ENCODE data around the gene DIP2A.
A peak's percentile ranks its signal among the peaks of the same experiment; 100 is the strongest.
"Not testable (repeated sequence)": the region's sequence is repeated elsewhere in the genome, so short reads cannot be mapped to it uniquely, and the experiment has no call there.

Gene DIP2A

DNA sequence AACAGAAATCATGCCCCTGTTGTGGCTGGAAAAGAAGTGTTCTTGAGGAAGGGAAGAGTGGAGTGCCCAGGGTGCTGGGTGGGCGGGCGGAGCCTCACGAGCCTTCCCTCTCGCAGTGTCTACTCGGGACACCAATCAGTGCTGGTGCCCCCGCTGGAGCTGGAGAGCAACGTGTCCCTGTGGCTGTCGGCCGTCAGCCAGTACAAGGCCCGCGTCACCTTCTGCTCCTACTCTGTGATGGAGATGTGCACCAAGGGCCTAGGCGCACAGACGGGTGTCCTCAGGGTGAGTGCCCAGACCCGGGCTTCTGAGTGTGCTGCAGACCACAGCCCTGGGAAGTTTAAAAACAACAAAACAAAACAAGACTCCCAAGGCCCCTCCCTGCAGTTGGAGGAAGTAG is 98.8 kb downstream of the DIP2A start:
- Mint-ChIP-seq H3K4me3 (no peak overlapping the region), H3K27ac (no peak overlapping the region), H3K36me3 (peaks cover 14% of the 10 kb centered on the region)

GRCh38 chr21:46557919-46558392 is 99.3 kb downstream of the DIP2A start:
- Mint-ChIP-seq H3K36me3 (peaks cover 16% of the 10 kb centered on the region), H3K4me1 (peaks cover 79% of the 10 kb centered on the region)

More for the DNA sequence above, 98.8 kb downstream of the DIP2A start:
- H3K27me3 Mint-ChIP-seq: no peaks in the 10 kb centered on the region
- no peaks in the 10 kb centered on the region for H3K9me3 Mint-ChIP-seq
- peaks cover 79% of the 10 kb centered on the region for H3K4me1 Mint-ChIP-seq

DNA sequence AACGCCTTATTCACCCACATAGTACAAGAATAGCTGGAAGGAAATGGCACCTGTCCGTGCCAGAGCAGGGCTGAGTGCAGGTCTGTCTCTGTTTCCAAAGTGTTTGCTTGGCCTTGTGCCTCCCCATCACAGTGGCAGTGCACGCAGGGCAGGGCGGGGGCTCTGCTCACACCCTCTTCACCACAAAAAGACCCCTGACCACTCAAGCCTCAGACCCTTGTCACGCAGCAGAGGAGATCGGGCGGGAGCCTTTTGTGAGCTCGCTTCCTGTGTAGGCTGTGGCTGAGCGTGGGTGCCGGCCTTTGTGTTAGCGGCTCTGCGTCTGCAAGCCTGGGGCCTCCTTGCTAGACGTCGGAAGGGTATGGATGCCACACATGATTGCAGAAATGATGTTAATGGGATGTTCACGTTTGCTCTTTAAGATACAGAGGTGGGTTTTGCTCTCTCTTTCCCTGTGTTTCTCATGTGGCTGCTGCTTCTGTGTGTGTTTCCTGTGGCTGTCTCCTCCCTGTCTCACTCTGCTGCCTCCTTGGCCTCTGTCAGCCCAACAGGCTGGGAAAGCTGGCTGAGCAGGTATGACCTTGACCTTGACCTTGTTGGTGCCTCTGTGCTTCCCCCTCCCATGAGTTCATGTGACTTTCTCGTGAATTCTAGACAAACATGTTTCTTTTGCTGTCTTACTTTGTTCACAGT is 100.7 kb downstream of the DIP2A start:
- H3K9me3 Mint-ChIP-seq: no peaks in the 10 kb centered on the region
- peak overlapping the region; percentile 84 for H3K4me3 Mint-ChIP-seq
- H3K27me3 Mint-ChIP-seq: no peaks in the 10 kb centered on the region
- H3K4me1 Mint-ChIP-seq: peaks cover 73% of the 10 kb centered on the region
- peak overlapping the region; percentile 95 for H3K27ac Mint-ChIP-seq
- peaks cover 18% of the 10 kb centered on the region for H3K36me3 Mint-ChIP-seq

More at GRCh38 chr21:46557919-46558392, 99.3 kb downstream of the DIP2A start:
- no peak overlapping the region for H3K27ac Mint-ChIP-seq
- no peak overlapping the region for H3K4me3 Mint-ChIP-seq
- no peaks in the 10 kb centered on the region for H3K27me3 Mint-ChIP-seq
- no peaks in the 10 kb centered on the region for H3K9me3 Mint-ChIP-seq

DNA sequence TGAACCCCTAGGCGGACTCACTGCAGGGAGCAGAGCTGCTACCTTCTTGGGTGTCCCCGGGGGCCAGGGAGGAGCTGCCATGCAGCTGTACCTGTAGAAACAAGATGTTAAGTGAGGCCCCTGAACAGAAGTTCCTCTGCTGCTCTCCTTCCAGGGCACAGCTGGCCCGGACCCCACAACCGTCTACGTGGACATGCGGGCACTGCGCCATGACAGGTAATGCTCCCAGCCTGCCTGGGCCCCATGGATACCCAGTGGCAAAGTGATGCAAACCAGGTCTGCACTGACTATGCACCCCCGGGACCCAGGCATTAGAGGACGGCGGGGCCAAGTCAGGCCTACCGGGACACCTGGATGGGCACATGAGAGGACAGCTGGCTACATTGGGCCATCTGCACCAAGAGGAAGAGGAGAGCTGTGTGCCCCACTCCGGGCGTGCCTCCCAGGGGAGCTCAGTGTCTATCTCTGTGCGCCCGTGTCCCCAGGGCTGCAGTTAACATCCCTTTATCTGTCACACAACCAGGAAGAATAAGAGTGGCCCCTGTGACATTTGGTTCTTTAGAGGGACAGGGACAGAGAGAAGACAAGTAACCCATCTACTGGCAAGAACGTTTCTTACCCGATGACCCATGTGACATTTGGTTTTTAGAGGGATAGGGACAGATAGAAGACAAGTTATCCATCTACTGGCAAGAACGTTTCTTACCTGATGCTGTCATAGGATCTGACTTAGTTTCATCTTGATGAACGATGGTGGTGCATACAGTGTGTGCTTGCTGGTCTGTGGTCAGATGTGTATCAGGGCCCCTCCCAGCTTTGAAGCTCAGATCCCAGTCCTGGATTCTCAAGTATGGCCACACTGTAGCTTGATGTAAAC is 102.1 kb downstream of the DIP2A start:
- H3K27ac Mint-ChIP-seq: peak overlapping the region; percentile 95
- H3K27me3 Mint-ChIP-seq: no peaks in the 10 kb centered on the region
- H3K9me3 Mint-ChIP-seq: no peaks in the 10 kb centered on the region
- peaks cover 77% of the 10 kb centered on the region for H3K4me1 Mint-ChIP-seq
- peaks cover 22% of the 10 kb centered on the region for H3K36me3 Mint-ChIP-seq
- H3K4me3 Mint-ChIP-seq: peak overlapping the region; percentile 84

- no peaks in the 10 kb centered on the region for H3K9me3 Mint-ChIP-seq
- H3K4me3 Mint-ChIP-seq: peak overlapping the region; percentile 11
- H3K36me3 Mint-ChIP-seq: peaks cover 22% of the 10 kb centered on the region
- peak overlapping the region; percentile 65 for H3K27ac Mint-ChIP-seq
- H3K27me3 Mint-ChIP-seq: no peaks in the 10 kb centered on the region
- H3K4me1 Mint-ChIP-seq: peaks cover 76% of the 10 kb centered on the region
Measured at GRCh38 chr21:46561445-46562090, 102.9 kb downstream of the DIP2A start.

GRCh38 chr21:46562472-46562871 is 103.8 kb downstream of the DIP2A start:
- peak overlapping the region; percentile 36 for H3K27ac Mint-ChIP-seq
- H3K36me3 Mint-ChIP-seq: peaks cover 26% of the 10 kb centered on the region
- H3K4me1 Mint-ChIP-seq: peaks cover 76% of the 10 kb centered on the region
- H3K4me3 Mint-ChIP-seq: no peak overlapping the region
- H3K9me3 Mint-ChIP-seq: no peaks in the 10 kb centered on the region
- no peaks in the 10 kb centered on the region for H3K27me3 Mint-ChIP-seq

- Mint-ChIP-seq H3K36me3 (peaks cover 29% of the 10 kb centered on the region), H3K4me1 (peaks cover 79% of the 10 kb centered on the region), H3K27me3 (no peaks in the 10 kb centered on the region), H3K27ac (peak overlapping the region; percentile 30), H3K4me3 (no peak overlapping the region), H3K9me3 (no peaks in the 10 kb centered on the region)
Measured at GRCh38 chr21:46562964-46563607, 104.4 kb downstream of the DIP2A start.

GRCh38 chr21:46564391-46564790 is 105.7 kb downstream of the DIP2A start:
- Mint-ChIP-seq H3K27ac (no peak overlapping the region), H3K4me1 (peaks cover 73% of the 10 kb centered on the region), H3K27me3 (no peaks in the 10 kb centered on the region), H3K36me3 (peaks cover 30% of the 10 kb centered on the region), H3K9me3 (no peaks in the 10 kb centered on the region), H3K4me3 (no peak overlapping the region)

- H3K4me3 Mint-ChIP-seq: no peak overlapping the region
- H3K27ac Mint-ChIP-seq: peak overlapping the region; percentile 8
- peaks cover 36% of the 10 kb centered on the region for H3K36me3 Mint-ChIP-seq
- no peaks in the 10 kb centered on the region for H3K9me3 Mint-ChIP-seq
- H3K4me1 Mint-ChIP-seq: peaks cover 56% of the 10 kb centered on the region
- H3K27me3 Mint-ChIP-seq: no peaks in the 10 kb centered on the region
Measured at GRCh38 chr21:46567348-46567747, 108.7 kb downstream of the DIP2A start.

DNA sequence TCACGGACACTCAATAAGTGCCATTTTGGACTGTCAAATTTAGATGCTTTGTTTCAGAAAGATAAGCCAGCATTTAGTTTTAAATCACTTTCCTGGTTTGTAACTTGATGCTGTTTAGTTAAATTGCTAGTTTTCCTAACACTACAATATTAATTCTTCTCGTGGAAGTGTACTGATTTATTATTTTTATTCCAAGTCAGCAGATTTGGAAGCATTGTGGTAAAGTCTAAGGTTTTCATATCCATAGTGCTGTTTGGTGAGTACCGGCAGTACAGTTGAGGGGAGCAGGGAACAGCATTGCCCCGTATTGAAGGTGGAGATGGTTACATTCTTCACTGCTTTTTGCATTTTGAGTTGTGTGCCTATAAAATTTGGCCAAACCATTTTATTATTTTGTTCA is 109.9 kb downstream of the DIP2A start:
- peaks cover 44% of the 10 kb centered on the region for H3K4me1 Mint-ChIP-seq
- H3K27ac Mint-ChIP-seq: peak overlapping the region; percentile 12
- peaks cover 37% of the 10 kb centered on the region for H3K36me3 Mint-ChIP-seq
- H3K27me3 Mint-ChIP-seq: no peaks in the 10 kb centered on the region
- H3K9me3 Mint-ChIP-seq: peaks cover 6% of the 10 kb centered on the region
- H3K4me3 Mint-ChIP-seq: no peak overlapping the region

DNA sequence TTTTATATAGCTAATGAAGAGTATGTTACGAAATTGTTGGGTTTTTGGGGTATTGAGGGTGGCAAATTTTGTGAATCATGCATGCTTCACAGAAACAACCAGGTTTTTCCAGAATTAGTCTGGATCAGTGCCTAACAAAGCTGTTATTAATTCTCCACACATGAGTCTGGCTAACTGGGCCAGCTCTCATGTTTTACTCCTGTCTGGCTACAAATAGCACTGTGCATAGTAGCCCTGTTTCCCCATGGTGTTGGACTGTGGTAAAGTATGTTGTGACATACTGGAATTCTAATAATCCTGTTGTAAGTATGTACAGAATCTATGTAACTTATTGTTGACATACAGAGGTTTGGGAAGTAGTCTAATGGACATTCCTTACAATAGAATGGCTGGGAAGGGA is 110.4 kb downstream of the DIP2A start:
- H3K4me3 Mint-ChIP-seq: no peak overlapping the region
- peaks cover 39% of the 10 kb centered on the region for H3K36me3 Mint-ChIP-seq
- H3K27ac Mint-ChIP-seq: no peak overlapping the region
- peaks cover 6% of the 10 kb centered on the region for H3K9me3 Mint-ChIP-seq
- peaks cover 44% of the 10 kb centered on the region for H3K4me1 Mint-ChIP-seq
- H3K27me3 Mint-ChIP-seq: no peaks in the 10 kb centered on the region

DNA sequence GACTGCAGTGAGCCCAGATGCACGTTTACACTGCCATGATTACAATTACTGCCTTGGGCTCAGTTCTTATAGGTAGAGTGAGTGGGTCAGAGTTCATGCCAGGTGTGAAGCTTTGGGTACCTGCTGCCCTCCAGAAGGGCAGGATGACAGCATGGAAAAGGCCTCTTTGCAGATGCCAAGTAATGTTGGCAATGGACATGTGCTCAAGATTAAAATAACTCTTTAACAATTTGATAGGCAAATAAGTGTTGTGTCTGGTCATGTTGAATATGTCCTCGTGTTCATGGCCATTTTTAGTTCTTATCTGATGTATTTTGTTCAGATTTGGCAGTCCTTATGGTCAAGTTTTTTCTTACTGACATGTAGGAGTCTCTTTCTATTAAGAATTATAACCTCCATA is 111.4 kb downstream of the DIP2A start:
- H3K36me3 Mint-ChIP-seq: peaks cover 36% of the 10 kb centered on the region
- H3K27ac Mint-ChIP-seq: no peak overlapping the region
- H3K9me3 Mint-ChIP-seq: peaks cover 6% of the 10 kb centered on the region
- peaks cover 51% of the 10 kb centered on the region for H3K4me1 Mint-ChIP-seq
- H3K4me3 Mint-ChIP-seq: no peak overlapping the region
- no peaks in the 10 kb centered on the region for H3K27me3 Mint-ChIP-seq

DNA sequence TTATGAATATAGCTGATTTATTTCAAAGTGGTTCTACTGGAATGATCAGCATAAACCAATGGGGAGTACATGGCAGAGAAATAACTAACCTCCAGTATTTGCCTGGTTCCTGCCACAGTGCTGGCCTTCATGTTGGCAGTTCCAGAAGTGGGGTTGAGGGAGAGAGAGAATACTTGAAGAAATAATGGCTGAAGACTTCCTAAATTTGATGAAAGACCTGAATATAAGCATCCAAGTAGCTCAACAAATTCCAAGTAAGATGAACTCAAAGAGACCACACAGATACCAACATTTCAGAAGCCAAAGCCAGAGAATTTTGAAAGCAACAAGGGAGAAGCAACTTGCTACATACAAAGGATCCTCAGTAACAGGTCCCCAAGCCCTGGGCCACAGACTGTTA is 111.9 kb downstream of the DIP2A start:
- Mint-ChIP-seq H3K4me3 (no peak overlapping the region), H3K27ac (peak overlapping the region; percentile 1), H3K36me3 (peaks cover 33% of the 10 kb centered on the region), H3K27me3 (no peaks in the 10 kb centered on the region), H3K9me3 (peaks cover 6% of the 10 kb centered on the region), H3K4me1 (peaks cover 51% of the 10 kb centered on the region)

DNA sequence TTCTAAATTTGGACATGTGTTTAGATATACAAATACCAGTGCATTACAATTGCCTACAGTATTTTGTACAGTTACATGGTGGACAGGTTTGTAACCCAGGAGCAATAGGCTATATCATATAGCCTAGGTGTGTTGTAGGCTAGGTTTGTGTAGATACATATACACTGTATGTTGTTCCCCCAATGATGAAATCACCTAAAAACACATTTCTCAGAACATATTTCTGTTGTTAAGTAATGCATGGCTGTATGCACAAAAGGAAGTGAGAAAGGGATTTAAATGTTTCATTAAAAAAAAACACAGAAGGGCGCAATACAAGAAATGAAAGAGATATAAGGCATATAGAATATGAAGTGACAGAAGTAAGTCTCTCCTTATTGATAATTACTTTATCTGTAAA is 114.2 kb downstream of the DIP2A start:
- peaks cover 26% of the 10 kb centered on the region for H3K36me3 Mint-ChIP-seq
- H3K4me1 Mint-ChIP-seq: peaks cover 51% of the 10 kb centered on the region
- no peak overlapping the region for H3K27ac Mint-ChIP-seq
- H3K9me3 Mint-ChIP-seq: peaks cover 12% of the 10 kb centered on the region
- no peaks in the 10 kb centered on the region for H3K27me3 Mint-ChIP-seq
- no peak overlapping the region for H3K4me3 Mint-ChIP-seq

DNA sequence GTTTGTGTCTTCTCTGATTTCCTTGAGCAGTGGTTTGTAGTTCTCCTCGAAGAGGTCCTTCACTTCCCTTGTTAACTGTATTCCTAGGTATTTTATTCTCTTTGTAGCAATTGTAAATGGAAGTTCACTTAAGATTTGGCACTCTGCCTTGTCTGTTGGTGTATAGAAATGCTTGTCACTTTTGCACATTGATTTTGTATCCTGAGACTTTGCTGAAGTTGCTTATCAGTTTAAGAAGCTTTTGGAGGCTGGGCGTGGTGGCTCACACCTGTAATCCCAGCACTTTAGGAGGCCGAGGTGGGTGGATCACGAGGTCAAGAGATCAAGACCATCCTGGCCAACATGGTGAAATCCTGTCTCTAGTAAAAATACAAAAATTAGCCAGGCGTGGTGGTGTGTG is 119.1 kb downstream of the DIP2A start:
- Mint-ChIP-seq H3K4me1 (peaks cover 40% of the 10 kb centered on the region), H3K36me3 (peaks cover 32% of the 10 kb centered on the region), H3K9me3 (peaks cover 31% of the 10 kb centered on the region)
- H3K4me3 Mint-ChIP-seq, H3K27ac Mint-ChIP-seq, H3K27me3 Mint-ChIP-seq: not testable (repeated sequence)
